ENCODE data around the gene PTPRN2.
"Not testable (repeated sequence)": the region's sequence is repeated elsewhere in the genome, so short reads cannot be mapped to it uniquely, and the experiment has no call there.

The PTPRN2 gene

DNA sequence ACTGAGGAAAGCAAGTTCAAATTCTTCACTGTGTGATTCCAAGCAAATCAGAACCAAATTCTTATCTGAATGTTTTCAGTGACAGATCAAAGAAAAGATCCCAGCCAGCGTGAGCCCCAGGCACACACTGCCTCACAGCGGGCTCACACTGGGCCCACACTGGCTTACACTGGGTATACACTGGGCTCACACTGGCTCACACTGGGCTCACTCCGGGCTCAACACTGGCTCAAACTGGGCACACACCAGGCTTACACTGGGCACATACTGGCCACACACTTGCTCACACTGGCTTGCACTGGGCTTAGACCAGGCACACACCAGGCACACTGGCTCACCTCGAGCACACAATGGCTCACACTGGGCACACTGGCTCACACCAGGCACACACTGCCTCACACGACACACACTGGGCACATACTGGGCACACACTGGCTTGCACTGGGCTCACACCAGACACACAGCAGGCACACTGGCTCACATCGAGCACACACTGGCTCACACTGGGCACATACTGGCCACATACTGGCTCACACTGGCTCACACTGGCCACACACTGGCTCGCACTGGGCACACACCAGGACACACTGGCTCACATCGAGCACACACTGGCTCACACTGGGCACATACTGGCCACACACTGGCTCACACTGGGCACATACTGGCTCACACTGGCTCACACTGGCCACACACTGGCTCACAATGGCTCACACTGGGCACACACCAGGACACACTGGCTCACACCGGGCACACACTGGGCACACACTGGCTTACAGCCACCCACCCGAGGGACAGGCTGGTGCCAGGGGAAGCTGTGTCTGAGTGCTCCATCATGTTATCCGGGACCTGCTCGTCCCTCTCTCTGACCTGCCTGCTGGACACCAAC lies 156.3 kb downstream of the PTPRN2 start:
- peak overlapping the region; percentile 97 for H3K27ac ChIP-seq
- DNase-seq (ENCODE audit: low read depth, low spot score), result no peak

DNA sequence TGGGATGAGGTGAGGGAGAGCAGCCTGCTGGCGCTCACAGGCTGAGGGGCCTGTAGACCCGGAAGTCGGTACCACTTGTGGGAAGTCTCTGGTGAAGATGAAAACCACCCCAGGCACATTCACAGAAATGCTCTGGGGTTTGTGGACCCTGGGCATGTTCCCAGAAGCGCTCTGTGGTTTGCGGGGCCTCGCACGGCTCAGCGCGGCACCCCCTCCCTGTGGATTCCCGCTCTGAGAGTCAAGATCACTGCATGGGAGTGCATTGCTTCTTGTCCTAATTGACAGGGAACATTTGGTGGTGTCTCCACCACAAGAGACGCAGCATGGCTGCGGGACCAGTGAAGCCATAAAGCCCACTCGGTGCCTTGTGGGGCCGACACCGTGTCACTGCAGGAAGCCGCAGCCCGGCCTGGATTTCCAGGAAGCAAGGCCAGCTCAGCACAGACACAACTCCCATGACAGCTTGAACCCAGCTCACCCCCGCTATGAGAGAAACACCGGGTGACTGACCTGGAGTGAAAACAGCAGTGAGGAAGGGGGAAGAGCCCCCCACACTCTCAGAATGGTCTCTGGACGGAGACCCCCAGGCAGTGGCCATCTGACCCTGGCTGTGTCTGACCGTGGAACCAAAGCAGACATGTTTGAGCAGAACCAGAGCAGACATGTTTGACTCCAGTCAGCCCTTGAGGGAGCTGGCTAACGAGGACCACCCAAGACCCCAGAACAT lies 157.2 kb downstream of the PTPRN2 start:
- no peak overlapping the region for H3K27ac ChIP-seq
- DNase-seq (ENCODE audit: low read depth, low spot score), result no peak

- no peak for DNase-seq (ENCODE audit: low read depth, low spot score)
- no peak overlapping the region for H3K27ac ChIP-seq
Measured at GRCh38 chr7:158428837-158429753, 158.5 kb downstream of the PTPRN2 start.

- DNase-seq (ENCODE audit: low read depth, low spot score), result no peak
- no peak overlapping the region for H3K27ac ChIP-seq
Measured at GRCh38 chr7:158428131-158428836, 159.3 kb downstream of the PTPRN2 start.

DNA sequence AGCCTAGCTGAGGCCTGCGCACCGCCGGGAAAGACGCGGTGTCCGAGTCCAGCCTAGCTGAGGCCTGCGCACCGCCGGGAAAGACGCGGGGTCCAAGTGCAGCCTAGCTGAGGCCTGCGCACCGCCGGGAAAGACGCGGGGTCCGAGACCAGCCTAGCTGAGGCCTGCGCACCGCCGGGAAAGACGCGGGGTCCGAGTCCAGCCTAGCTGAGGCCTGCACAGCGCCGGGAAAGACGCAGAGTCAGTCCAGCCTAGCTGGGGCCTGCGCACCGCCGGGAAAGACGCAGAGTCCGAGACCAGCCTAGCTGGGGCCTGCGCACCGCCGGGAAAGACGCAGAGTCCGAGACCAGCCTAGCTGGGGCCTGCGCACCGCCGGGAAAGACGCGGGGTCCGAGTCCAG lies 161.9 kb downstream of the PTPRN2 start:
- not testable (repeated sequence) for H3K27ac ChIP-seq; DNase-seq (ENCODE audit: low read depth, low spot score)

DNA sequence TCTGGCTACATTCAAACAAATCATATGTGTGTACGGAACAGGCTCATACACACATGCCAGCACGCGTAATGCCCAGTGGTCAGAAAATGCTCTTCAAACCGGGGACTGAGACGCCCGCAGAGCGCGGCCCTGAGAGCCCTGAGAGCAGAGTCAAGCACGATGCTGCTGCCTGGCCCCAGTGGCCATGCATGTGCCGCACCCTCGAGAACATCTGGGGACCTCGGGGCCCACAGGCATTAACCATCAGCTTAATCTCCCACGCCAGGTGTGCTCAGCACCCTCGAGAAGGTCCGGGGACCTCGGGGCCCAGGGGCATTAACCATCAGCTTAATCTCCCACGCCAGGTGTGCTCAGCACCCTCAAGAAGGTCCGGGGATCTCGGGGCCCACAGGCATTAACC lies 163.1 kb downstream of the PTPRN2 start:
- DNase-seq (ENCODE audit: low read depth, low spot score), result no peak

GRCh38 chr7:158424011-158424410 lies 163.6 kb downstream of the PTPRN2 start:
- H3K27ac ChIP-seq, result no peak overlapping the region
- no peak for DNase-seq (ENCODE audit: low read depth, low spot score)

More for the DNA sequence above, 163.1 kb downstream of the PTPRN2 start:
- H3K27ac ChIP-seq, result no peak overlapping the region

DNA sequence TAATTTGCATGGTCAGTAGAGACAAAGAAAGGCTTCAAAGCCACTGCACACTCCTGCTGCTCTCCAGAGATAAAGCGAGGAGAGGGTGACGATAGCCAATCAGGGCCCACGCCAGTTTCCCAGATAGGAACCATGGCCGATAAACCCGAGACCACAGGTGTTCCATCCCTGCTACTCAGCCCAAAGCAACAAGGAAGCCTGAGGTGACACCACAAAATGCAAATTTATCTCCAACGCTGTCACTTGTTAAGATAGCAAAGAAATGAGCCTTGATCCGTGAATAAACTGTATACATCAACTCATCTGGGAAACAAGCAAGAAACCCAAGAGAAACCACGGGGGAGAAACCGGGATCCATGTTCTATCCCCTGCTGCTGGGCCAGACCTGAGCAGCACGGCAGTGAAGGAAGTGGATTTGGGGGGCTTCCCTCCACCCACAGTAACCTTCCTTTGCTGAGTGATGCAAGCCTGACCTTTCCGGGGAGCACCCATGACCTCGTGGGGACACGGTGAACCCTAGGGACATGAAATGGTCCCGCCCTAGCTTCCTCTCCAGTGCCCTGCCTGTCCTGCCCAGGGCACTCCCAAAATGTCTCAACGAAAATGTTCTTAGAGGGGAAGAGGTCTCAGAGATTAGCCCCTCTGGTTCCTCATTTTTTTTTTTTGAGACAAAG lies 164.6 kb downstream of the PTPRN2 start:
- no peak for DNase-seq (ENCODE audit: low read depth, low spot score)
- no peak overlapping the region for H3K27ac ChIP-seq

- DNase-seq (ENCODE audit: low read depth, low spot score), result no peak
- H3K27ac ChIP-seq, result no peak overlapping the region
Measured at GRCh38 chr7:158422196-158422886, 165.3 kb downstream of the PTPRN2 start.

DNA sequence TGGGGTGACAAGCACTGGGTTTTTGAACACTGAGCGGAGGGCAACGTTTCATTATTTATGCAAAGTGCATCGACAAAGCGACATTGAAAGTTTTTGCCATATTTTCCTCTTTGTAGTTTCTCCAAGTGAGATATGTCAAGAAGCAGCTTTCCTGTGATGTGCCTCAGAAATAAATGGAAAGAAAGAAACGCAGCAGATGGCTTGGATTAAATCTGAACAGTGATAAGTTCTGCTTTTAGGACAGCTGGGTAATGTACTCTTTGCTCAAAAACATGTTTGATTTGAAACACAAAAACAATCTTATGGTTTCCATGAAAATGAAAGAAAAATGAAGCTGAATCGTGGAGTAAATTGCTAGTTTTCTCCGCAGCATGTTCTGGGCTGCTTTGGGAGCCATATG lies 166.3 kb downstream of the PTPRN2 start:
- no peak overlapping the region for H3K27ac ChIP-seq
- DNase-seq (ENCODE audit: low read depth, low spot score), result no peak

DNA sequence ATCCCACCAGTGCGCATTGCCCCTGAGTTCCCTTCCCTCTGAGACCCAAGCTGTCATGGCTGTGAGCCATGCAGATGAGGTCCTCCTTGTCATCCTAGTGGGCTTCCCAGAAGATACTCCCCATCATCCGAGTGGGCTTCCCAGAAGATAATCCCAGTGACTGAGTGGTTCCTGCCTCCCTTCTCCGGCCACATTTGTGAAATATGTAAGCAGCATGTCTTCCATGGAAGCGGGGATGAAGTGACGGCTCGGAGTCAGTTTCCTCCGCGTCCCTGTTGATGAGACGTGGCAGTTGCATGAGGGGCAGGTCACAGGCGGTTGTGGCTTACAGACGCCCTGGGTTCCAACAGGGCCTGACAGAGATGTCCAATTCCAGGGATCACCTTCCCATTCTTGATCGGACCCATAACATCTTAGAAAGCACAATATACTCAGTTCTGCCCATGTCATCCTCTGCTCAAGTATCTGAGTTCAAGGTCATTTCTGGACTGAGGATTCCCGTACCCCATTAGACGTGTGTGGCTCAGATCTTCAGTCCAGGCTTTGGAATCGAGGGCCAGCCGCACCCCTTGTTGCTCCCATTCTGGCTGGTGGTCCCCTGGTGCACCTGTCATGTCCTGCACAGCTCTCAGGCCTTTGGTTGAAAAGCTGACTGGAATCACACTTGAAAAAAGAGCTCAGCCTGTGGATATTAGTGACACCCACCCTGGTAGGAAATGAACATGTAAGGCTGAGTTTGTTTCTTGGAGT lies 166.9 kb downstream of the PTPRN2 start:
- no peak overlapping the region for H3K27ac ChIP-seq
- DNase-seq (ENCODE audit: low read depth, low spot score), result no peak

DNA sequence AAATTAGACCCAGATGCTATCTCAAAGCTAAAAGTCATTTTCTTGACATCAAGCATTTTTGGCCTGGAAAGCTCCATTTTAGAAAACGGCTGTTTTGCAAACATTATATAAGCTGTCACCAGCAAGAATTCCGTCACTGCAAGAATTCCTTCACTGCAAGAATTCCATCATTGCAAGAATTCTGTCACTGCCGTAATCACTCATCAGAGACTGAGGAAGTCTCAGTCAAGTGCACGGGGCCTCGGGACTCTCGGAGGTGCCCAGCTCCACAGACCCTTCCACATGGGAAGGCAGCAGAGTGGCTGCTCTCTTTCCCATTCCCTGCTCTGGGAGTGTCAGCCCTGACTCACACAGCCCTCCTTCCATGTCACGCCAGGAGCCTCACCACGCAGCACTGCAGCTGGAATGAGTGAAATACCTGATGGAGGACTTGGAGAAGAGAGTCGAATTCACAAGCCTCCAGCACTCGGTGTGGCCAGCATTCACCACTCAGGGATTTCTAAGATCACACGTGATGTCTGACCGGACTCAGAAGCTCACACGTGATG lies 168.3 kb downstream of the PTPRN2 start:
- H3K27ac ChIP-seq, result no peak overlapping the region
- DNase-seq (ENCODE audit: low read depth, low spot score), result no peak

- not testable (repeated sequence) for H3K27ac ChIP-seq; DNase-seq (ENCODE audit: low read depth, low spot score)
Measured at GRCh38 chr7:158418395-158418794, 169.2 kb downstream of the PTPRN2 start.

- DNase-seq (ENCODE audit: low read depth, low spot score), result no peak
Measured at GRCh38 chr7:158416283-158416933, 171.2 kb downstream of the PTPRN2 start.

DNA sequence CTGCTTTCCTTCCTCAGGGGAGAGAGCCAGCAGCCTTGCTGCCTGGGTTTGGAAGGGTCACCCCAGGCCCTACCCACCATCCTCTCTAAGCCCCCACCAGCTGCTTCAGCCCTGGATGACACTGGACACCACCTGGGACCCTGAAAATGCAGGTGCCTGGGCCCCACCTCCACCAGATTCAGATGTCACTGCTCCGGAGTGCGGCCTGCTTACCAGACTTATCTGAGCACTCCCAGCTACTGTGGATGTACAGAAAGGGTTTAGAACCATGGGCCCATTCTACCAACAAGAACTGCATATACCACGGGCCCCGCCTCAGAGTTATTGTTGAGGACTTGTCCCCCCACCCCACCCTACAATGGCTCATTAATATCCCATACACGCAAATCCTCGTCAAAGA lies 172.3 kb downstream of the PTPRN2 start:
- no peak for DNase-seq (ENCODE audit: low read depth, low spot score)
- H3K27ac ChIP-seq, result peak overlapping the region; percentile 46

More at GRCh38 chr7:158416283-158416933, 171.2 kb downstream of the PTPRN2 start:
- no peak overlapping the region for H3K27ac ChIP-seq

- peak; percentile 39 for DNase-seq (ENCODE audit: low read depth, low spot score)
- H3K27ac ChIP-seq, result peak overlapping the region; percentile 48
Measured at GRCh38 chr7:158414486-158414961, 173.1 kb downstream of the PTPRN2 start.

GRCh38 chr7:158414002-158414401 lies 173.6 kb downstream of the PTPRN2 start:
- DNase-seq (ENCODE audit: low read depth, low spot score), result no peak
- H3K27ac ChIP-seq, result peak overlapping the region; percentile 48

All from epithelial cell of prostate (primary cell).